ENCODE data around the gene PDCD2. TPM values are rescaled to one million over a fixed set of nuclear protein-coding genes. Genes with fewer than 3 reads are reported as not detected.

The PDCD2 gene
- total and polyA plus RNA-seq, 2 donors (not counting 1 experiment from before 2014, with no cell fraction given), result 39.6 to 56.6 TPM

GRCh38 chr6:170578909-170579308 is 5.5 kb downstream of the PDCD2 start:
- no peak for TF ChIP-seq EZH2 (IDR thresholded peaks at IDR 0.05; ENCODE audit: low read length, missing control alignments)
- TF ChIP-seq, protein P1, sequence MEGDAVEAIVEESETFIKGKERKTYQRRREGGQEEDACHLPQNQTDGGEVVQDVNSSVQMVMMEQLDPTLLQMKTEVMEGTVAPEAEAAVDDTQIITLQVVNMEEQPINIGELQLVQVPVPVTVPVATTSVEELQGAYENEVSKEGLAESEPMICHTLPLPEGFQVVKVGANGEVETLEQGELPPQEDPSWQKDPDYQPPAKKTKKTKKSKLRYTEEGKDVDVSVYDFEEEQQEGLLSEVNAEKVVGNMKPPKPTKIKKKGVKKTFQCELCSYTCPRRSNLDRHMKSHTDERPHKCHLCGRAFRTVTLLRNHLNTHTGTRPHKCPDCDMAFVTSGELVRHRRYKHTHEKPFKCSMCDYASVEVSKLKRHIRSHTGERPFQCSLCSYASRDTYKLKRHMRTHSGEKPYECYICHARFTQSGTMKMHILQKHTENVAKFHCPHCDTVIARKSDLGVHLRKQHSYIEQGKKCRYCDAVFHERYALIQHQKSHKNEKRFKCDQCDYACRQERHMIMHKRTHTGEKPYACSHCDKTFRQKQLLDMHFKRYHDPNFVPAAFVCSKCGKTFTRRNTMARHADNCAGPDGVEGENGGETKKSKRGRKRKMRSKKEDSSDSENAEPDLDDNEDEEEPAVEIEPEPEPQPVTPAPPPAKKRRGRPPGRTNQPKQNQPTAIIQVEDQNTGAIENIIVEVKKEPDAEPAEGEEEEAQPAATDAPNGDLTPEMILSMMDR (conservative IDR thresholded peaks at IDR 0.05 in 1 of 2, IDR thresholded peaks at IDR 0.05 in 1 of 2; ENCODE audit: low read depth in 1 of 2, low read length in 2 of 2), result no peak

GRCh38 chr6:170575250-170575649 is 9.2 kb downstream of the PDCD2 start:
- TF ChIP-seq, protein P1 (conservative IDR thresholded peaks at IDR 0.05 in 1 of 2, IDR thresholded peaks at IDR 0.05 in 1 of 2; ENCODE audit: low read depth in 1 of 2, low read length in 2 of 2), result peak; percentile 18 to 45
- no peak for TF ChIP-seq EZH2 (IDR thresholded peaks at IDR 0.05; ENCODE audit: low read length, missing control alignments)
- Histone ChIP-seq H3K4me3 (replicated peaks in 1 of 4; ENCODE audit: control extremely low read depth in 1 of 4, insufficient read depth in 1 of 4, low read depth in 3 of 4, low read length in 4 of 4) (no peak overlapping the region), H3K4me1 (ENCODE audit: control insufficient read depth, extremely low read depth, insufficient read depth, low read length) (no peaks in the 10 kb centered on the region), H3K4me2 (ENCODE audit: extremely low read depth, insufficient read depth, low read length) (no peak overlapping the region), H3K36me3 (ENCODE audit: control insufficient read depth, insufficient read depth, low read length) (peaks cover 4% of the 10 kb centered on the region), H3K27me3 (ENCODE audit: control insufficient read depth, insufficient read depth, low read length) (no peaks in the 10 kb centered on the region), H3K27ac (ENCODE audit: insufficient read depth, low read length) (no peak overlapping the region), H3K9me3 (ENCODE audit: control insufficient read depth, insufficient read depth, low read depth, low read length) (no peaks in the 10 kb centered on the region), H3K9ac (ENCODE audit: insufficient read depth, low read length) (no peak overlapping the region), H2AFZ (ENCODE audit: low read length) (no peak overlapping the region), H3K79me2 (ENCODE audit: control insufficient read depth, insufficient read depth, low read length) (no peaks in the 10 kb centered on the region), H4K20me1 (ENCODE audit: control insufficient read depth, extremely low read depth, insufficient read depth, low read length) (no peaks in the 10 kb centered on the region)
- peak in 1 of 2 donors; percentile 20 for DNase-seq (ENCODE audit: low read depth in 2 of 2)

More at GRCh38 chr6:170578909-170579308, 5.5 kb downstream of the PDCD2 start:
- H3K9me3 ChIP-seq (ENCODE audit: control insufficient read depth, insufficient read depth, low read depth, low read length), result no peaks in the 10 kb centered on the region
- no peak overlapping the region for H3K27ac ChIP-seq (ENCODE audit: insufficient read depth, low read length)
- no peak overlapping the region for H2AFZ ChIP-seq (ENCODE audit: low read length)
- no peaks in the 10 kb centered on the region for H3K4me1 ChIP-seq (ENCODE audit: control insufficient read depth, extremely low read depth, insufficient read depth, low read length)
- no peaks in the 10 kb centered on the region for H3K27me3 ChIP-seq (ENCODE audit: control insufficient read depth, insufficient read depth, low read length)
- peaks cover 6% of the 10 kb centered on the region for H3K36me3 ChIP-seq (ENCODE audit: control insufficient read depth, insufficient read depth, low read length)
- H3K4me2 ChIP-seq (ENCODE audit: extremely low read depth, insufficient read depth, low read length), result no peak overlapping the region
- H3K9ac ChIP-seq (ENCODE audit: insufficient read depth, low read length), result no peak overlapping the region
- no peaks in the 10 kb centered on the region for H4K20me1 ChIP-seq (ENCODE audit: control insufficient read depth, extremely low read depth, insufficient read depth, low read length)
- no peak overlapping the region for H3K4me3 ChIP-seq (replicated peaks in 1 of 4; ENCODE audit: control extremely low read depth in 1 of 4, insufficient read depth in 1 of 4, low read depth in 3 of 4, low read length in 4 of 4)
- no peak for DNase-seq (ENCODE audit: low read depth in 2 of 2)
- peaks cover 12% of the 10 kb centered on the region for H3K79me2 ChIP-seq (ENCODE audit: control insufficient read depth, insufficient read depth, low read length)

DNA sequence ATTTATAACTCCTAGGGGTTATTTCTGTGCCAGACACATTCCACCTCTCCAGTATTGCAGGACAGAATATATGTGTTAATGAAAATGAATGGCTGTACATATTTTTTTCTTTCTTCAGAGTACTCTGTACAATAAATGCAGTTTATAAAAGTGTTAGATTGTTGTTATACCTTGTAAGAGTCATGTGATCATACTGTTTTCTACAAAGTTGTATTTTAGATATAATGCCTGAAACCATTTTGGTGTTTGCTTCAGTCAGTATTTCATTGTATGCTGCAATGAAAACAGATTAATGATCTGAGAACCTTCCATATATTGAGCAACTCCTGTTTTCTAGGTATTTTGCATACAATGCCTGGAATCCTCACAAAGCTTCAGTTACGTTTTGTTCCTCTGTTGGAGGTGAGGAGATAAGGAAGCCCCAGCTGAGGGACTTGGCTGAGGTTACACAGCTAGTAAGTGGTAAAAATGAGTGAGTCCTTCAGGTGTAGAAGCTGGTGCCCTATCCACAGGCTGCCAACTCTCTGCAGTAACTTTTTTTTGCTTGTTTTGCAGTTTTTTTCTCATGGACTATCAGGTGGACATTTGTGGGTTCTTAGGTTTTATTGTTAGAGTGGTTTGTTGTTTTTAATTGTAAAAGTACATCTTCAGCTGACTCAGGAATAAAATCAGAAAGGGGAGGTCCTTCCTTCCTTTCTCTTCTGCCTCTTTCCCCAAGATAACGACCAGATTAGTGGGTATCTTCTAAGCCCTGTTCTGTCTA is 11.6 kb downstream of the PDCD2 start:
- H3K79me2 ChIP-seq (ENCODE audit: control insufficient read depth, insufficient read depth, low read length), result no peaks in the 10 kb centered on the region
- DNase-seq (ENCODE audit: low read depth in 2 of 2), result no peak
- peaks cover 5% of the 10 kb centered on the region for H3K36me3 ChIP-seq (ENCODE audit: control insufficient read depth, insufficient read depth, low read length)

More for the DNA sequence above, 11.6 kb downstream of the PDCD2 start:
- H3K9ac ChIP-seq (ENCODE audit: insufficient read depth, low read length), result no peak overlapping the region
- no peak overlapping the region for H3K4me3 ChIP-seq (replicated peaks in 1 of 4; ENCODE audit: control extremely low read depth in 1 of 4, insufficient read depth in 1 of 4, low read depth in 3 of 4, low read length in 4 of 4)
- no peak overlapping the region for H2AFZ ChIP-seq (ENCODE audit: low read length)
- H3K9me3 ChIP-seq (ENCODE audit: control insufficient read depth, insufficient read depth, low read depth, low read length), result no peaks in the 10 kb centered on the region
- TF ChIP-seq, protein P1 (conservative IDR thresholded peaks at IDR 0.05 in 1 of 2, IDR thresholded peaks at IDR 0.05 in 1 of 2; ENCODE audit: low read depth in 1 of 2, low read length in 2 of 2), result no peak
- no peak for TF ChIP-seq EZH2 (IDR thresholded peaks at IDR 0.05; ENCODE audit: low read length, missing control alignments)
- H3K4me1 ChIP-seq (ENCODE audit: control insufficient read depth, extremely low read depth, insufficient read depth, low read length), result no peaks in the 10 kb centered on the region
- H4K20me1 ChIP-seq (ENCODE audit: control insufficient read depth, extremely low read depth, insufficient read depth, low read length), result no peaks in the 10 kb centered on the region
- no peak overlapping the region for H3K4me2 ChIP-seq (ENCODE audit: extremely low read depth, insufficient read depth, low read length)
- H3K27ac ChIP-seq (ENCODE audit: insufficient read depth, low read length), result no peak overlapping the region
- H3K27me3 ChIP-seq (ENCODE audit: control insufficient read depth, insufficient read depth, low read length), result no peaks in the 10 kb centered on the region

Measured in fibroblast of lung (primary cell).